ENCODE results near the gene CCDC74B.
"Not testable (repeated sequence)": the region's sequence is repeated elsewhere in the genome, so short reads cannot be mapped to it uniquely, and the experiment has no call there.

Gene CCDC74B

DNA sequence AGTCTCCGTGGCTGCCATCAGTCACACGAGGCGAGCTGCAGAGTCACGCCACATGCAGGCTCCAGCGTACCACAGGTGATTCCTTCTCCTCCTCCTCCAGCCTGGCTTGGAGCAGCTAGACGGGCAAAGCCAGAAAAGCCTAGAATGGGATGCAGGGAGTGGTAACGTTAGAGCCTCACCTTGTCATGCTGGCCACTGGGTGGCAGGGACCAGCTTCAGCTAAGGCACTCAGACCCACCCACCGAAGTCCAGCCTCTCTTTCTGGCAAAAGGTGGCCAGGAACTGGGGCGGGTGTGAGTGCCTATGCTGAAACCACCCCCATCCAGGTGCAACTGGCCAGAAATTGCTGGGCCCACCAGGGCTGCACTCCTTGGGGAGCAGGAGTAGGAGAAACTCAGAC lies 17.2 kb downstream of the CCDC74B start:
- in situ Hi-C loops (cut with MboI; ENCODE audit: low sequenced_read_pairs) = not testable (repeated sequence)

- in situ Hi-C loops (cut with MboI; ENCODE audit: low sequenced_read_pairs) = not testable (repeated sequence)
These were observed 24.0 kb downstream of the CCDC74B start for GRCh38 chr2:130120924-130121323.

- in situ Hi-C loops (cut with MboI; ENCODE audit: low sequenced_read_pairs) = not testable (repeated sequence)
These were observed 42.1 kb downstream of the CCDC74B start for GRCh38 chr2:130102597-130103363.

Data from HL-60/S4 treated with retinoic acid at 250 ng/mL for 4 days and 3 days (cell line).